BE2C (cell line): Measurements from ENCODE around the gene SLIT2.
A peak's percentile ranks its signal among the peaks of the same experiment; 100 is the strongest.

Source experiments
- DNase-seq: peaks from one replicate; pipeline ENCODE4 v3.0.0-alpha.2; 2020
- H3K27me3 ChIP-seq: fragments of 250-450 bp; sonication (Bioruptor Pico); 2 replicates; pipeline ENCODE4 v1.5.1; 2020; ENCODE audit warnings: mild to moderate bottlenecking
- H3K36me3 ChIP-seq: fragments of 250-450 bp; sonication (Bioruptor Pico); 2 replicates; pipeline ENCODE4 v1.5.1; 2020; ENCODE audit warnings: mild to moderate bottlenecking
- H3K4me1 ChIP-seq: fragments of 250-450 bp; sonication (Bioruptor Pico); 2 replicates; pipeline ENCODE4 v1.5.1; 2020
- H3K4me3 ChIP-seq: 2 replicates; pipeline ENCODE4 v1.5.1; 2011; ENCODE audit warnings: low read depth, low read length
- H3K9me3 ChIP-seq: fragments of 250-450 bp; sonication (Bioruptor Pico); 2 replicates; pipeline ENCODE4 v1.5.1; 2020
- TF ChIP-seq, protein P1 (sequence below): IDR thresholded peaks from 2 replicates; pipeline ENCODE4 v1.5.1; 2012; ENCODE audit warnings: mild to moderate bottlenecking, low read depth, low read length

The SLIT2 gene

DNA sequence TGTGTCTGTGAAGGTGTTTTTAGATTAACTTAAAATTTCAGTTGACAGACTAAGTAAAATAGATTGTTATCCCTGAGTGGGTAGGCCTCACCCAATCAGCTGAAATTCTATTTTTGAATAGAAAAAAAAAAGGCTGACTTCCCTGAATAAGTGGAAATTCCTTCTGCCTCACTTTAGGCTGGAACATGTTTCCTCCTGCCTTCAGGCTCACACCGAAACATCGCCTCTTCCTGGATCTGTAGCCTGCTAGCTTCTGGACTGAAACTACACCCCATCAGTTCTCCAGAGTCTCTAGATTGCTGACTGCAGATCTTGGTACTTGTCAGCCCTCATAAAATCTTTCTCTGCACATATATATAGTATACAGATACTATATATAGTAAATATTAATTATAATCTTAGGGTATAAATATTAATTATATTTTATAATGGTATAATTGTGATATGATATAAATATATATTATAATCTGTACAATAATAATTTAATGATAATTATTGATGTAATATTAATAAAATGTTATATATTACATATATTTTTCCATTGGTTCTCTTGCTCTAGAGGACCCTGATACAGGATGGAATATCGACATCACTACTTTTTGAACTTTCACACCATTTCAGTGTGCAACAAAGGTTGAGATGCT lies 13.7 kb upstream of the SLIT2 start:
- H3K9me3 ChIP-seq, result no peaks in the 10 kb centered on the region
- H3K36me3 ChIP-seq, result no peaks in the 10 kb centered on the region
- TF ChIP-seq, protein P1, sequence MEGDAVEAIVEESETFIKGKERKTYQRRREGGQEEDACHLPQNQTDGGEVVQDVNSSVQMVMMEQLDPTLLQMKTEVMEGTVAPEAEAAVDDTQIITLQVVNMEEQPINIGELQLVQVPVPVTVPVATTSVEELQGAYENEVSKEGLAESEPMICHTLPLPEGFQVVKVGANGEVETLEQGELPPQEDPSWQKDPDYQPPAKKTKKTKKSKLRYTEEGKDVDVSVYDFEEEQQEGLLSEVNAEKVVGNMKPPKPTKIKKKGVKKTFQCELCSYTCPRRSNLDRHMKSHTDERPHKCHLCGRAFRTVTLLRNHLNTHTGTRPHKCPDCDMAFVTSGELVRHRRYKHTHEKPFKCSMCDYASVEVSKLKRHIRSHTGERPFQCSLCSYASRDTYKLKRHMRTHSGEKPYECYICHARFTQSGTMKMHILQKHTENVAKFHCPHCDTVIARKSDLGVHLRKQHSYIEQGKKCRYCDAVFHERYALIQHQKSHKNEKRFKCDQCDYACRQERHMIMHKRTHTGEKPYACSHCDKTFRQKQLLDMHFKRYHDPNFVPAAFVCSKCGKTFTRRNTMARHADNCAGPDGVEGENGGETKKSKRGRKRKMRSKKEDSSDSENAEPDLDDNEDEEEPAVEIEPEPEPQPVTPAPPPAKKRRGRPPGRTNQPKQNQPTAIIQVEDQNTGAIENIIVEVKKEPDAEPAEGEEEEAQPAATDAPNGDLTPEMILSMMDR, result no peak
- H3K27me3 ChIP-seq, result no peaks in the 10 kb centered on the region
- no peak for DNase-seq
- no peak overlapping the region for H3K4me3 ChIP-seq
- no peaks in the 10 kb centered on the region for H3K4me1 ChIP-seq

DNA sequence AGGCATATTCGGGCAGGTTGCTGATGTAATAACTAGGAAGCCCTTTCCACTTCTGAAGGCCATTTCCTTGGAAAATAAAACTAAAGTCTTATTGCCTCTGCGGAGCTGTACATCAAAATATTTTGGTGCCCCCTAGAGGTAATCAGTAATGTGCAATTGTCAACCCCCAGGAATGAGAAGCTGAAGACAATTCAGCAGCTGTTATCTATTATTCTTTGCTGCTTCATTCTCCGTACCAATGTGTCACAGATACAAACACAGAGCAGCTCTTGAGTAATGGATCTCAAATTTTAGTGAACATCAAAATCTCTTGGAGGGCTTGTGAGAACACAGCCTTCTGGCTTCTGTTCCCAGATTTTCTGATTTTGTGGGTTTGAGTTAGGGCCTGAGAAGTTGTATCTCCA lies 3.5 kb upstream of the SLIT2 start:
- Histone ChIP-seq H3K4me3 (no peak overlapping the region), H3K4me1 (no peaks in the 10 kb centered on the region)
- no peak for DNase-seq

GRCh38 chr4:20249333-20249732 lies 2.4 kb upstream of the SLIT2 start:
- no peak for DNase-seq
- Histone ChIP-seq H3K36me3 (no peaks in the 10 kb centered on the region), H3K27me3 (peaks cover 44% of the 10 kb centered on the region), H3K4me1 (no peaks in the 10 kb centered on the region), H3K4me3 (no peak overlapping the region), H3K9me3 (no peaks in the 10 kb centered on the region)
- TF ChIP-seq, protein P1, result peak; percentile 49

More for the DNA sequence above, 3.5 kb upstream of the SLIT2 start:
- H3K36me3 ChIP-seq, result no peaks in the 10 kb centered on the region
- H3K9me3 ChIP-seq, result no peaks in the 10 kb centered on the region
- peaks cover 33% of the 10 kb centered on the region for H3K27me3 ChIP-seq
- TF ChIP-seq, protein P1, result peak; percentile 80

- Histone ChIP-seq H3K27me3 (peaks cover 62% of the 10 kb centered on the region), H3K4me1 (no peaks in the 10 kb centered on the region)
Measured at GRCh38 chr4:20251031-20251795, 492 bp upstream of the SLIT2 start.

GRCh38 chr4:20252656-20253282 lies 1.1 kb downstream of the SLIT2 start:
- DNase-seq, result peak; percentile 6
- Histone ChIP-seq H3K27me3 (peaks cover 75% of the 10 kb centered on the region), H3K4me3 (no peak overlapping the region), H3K36me3 (no peaks in the 10 kb centered on the region), H3K9me3 (no peaks in the 10 kb centered on the region), H3K4me1 (no peaks in the 10 kb centered on the region)
- TF ChIP-seq, protein P1, result no peak

More at GRCh38 chr4:20251031-20251795, 492 bp upstream of the SLIT2 start:
- no peak for DNase-seq
- H3K4me3 ChIP-seq, result peak overlapping the region; percentile 37
- TF ChIP-seq, protein P1, result no peak
- H3K36me3 ChIP-seq, result no peaks in the 10 kb centered on the region
- no peaks in the 10 kb centered on the region for H3K9me3 ChIP-seq

DNA sequence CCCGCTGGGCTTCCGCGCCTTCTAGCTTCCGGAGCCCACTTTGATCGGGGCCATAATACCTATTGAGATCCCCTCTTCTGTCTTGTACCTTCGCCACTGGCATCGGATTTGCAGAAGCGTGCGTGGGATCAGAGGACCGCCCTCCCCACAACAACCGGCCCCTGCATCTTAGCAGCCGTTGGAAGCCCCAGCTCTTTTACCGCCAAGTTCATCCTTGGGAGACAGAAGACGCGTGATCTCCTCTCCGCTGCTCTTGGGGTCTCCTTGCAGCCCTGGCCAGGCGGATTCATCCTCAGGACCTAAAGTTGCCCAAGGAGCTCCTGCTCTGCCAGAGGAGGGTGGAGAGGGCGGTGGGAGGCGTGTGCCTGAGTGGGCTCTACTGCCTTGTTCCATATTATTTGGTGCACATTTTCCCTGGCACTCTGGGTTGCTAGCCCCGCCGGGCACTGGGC lies 1.6 kb downstream of the SLIT2 start:
- Histone ChIP-seq H3K27me3 (peaks cover 74% of the 10 kb centered on the region), H3K4me1 (no peaks in the 10 kb centered on the region), H3K36me3 (no peaks in the 10 kb centered on the region), H3K4me3 (no peak overlapping the region), H3K9me3 (no peaks in the 10 kb centered on the region)
- TF ChIP-seq, protein P1, result no peak
- DNase-seq, result peak; percentile 3
